ENCODE data around the gene RAD52. TPM values are rescaled to one million over a fixed set of nuclear protein-coding genes. Genes with fewer than 3 reads are reported as not detected.

Gene RAD52
- total RNA-seq, 2 experiments from 2014 or later = 14.6 to 21.8 TPM

- Mint-ChIP-seq H3K4me1 (peaks cover 12% of the 10 kb centered on the region), H3K4me3 (no peak overlapping the region), H3K36me3 (peaks cover 29% of the 10 kb centered on the region), H3K27ac (no peak overlapping the region), H3K27me3 (no peaks in the 10 kb centered on the region), H3K9me3 (ENCODE audit: low read depth) (no peaks in the 10 kb centered on the region)
- CTCF ChIA-PET = interaction anchor here (0.8 to 1.0 kb wide), 2 partner anchors 9 to 24 kb away, joined by 3 read pairs; no protein-coding TSS in a partner anchor
- ATAC-seq (peak; percentile 53), DNase-seq (no peak)
These were observed 79.1 kb downstream of the RAD52 start for GRCh38 chr12:870378-870777.

- Mint-ChIP-seq H3K4me1 (peaks cover 6% of the 10 kb centered on the region), H3K36me3 (peaks cover 29% of the 10 kb centered on the region), H3K27me3 (no peaks in the 10 kb centered on the region), H3K27ac (no peak overlapping the region), H3K4me3 (no peak overlapping the region), H3K9me3 (ENCODE audit: low read depth) (no peaks in the 10 kb centered on the region)
- DNase-seq = no peak
- CTCF ChIA-PET = interaction anchor here (1.4 kb wide), 1 partner anchor 8 kb away, joined by 3 read pairs; no protein-coding TSS in a partner anchor
- ATAC-seq = no peak
These were observed 80.8 kb downstream of the RAD52 start for GRCh38 chr12:868722-869121.

- CTCF ChIA-PET = no interaction called here
- Mint-ChIP-seq H3K27ac (no peak overlapping the region), H3K9me3 (ENCODE audit: low read depth) (no peaks in the 10 kb centered on the region), H3K36me3 (peaks cover 31% of the 10 kb centered on the region), H3K4me1 (peaks cover 4% of the 10 kb centered on the region), H3K4me3 (no peak overlapping the region), H3K27me3 (no peaks in the 10 kb centered on the region)
- ATAC-seq = no peak
- no peak for DNase-seq
These were observed 81.6 kb downstream of the RAD52 start for GRCh38 chr12:867905-868304.

GRCh38 chr12:865614-866013 is 83.9 kb downstream of the RAD52 start:
- ATAC-seq (no peak), DNase-seq (no peak)
- CTCF ChIA-PET = interaction anchor here (0.7 kb wide), 2 partner anchors 34 to 49 kb away, joined by 3 read pairs; no protein-coding TSS in a partner anchor
- H3K27ac Mint-ChIP-seq = no peak overlapping the region
- peaks cover 44% of the 10 kb centered on the region for H3K36me3 Mint-ChIP-seq
- peaks cover 16% of the 10 kb centered on the region for H3K4me1 Mint-ChIP-seq
- no peak overlapping the region for H3K4me3 Mint-ChIP-seq
- no peaks in the 10 kb centered on the region for H3K27me3 Mint-ChIP-seq
- H3K9me3 Mint-ChIP-seq (ENCODE audit: low read depth) = no peaks in the 10 kb centered on the region

GRCh38 chr12:863285-863684 is 86.2 kb downstream of the RAD52 start:
- CTCF ChIA-PET = interaction anchor here (0.6 kb wide), 1 partner anchor 54 kb away, joined by 3 read pairs; no protein-coding TSS in a partner anchor
- ATAC-seq (no peak), DNase-seq (no peak)
- Mint-ChIP-seq H3K9me3 (ENCODE audit: low read depth) (no peaks in the 10 kb centered on the region), H3K27ac (no peak overlapping the region), H3K4me3 (no peak overlapping the region), H3K27me3 (no peaks in the 10 kb centered on the region), H3K4me1 (peaks cover 21% of the 10 kb centered on the region), H3K36me3 (peaks cover 48% of the 10 kb centered on the region)

GRCh38 chr12:862303-862911 is 87.1 kb downstream of the RAD52 start:
- H3K27me3 Mint-ChIP-seq = no peaks in the 10 kb centered on the region
- ATAC-seq (no peak), DNase-seq (no peak)
- H3K9me3 Mint-ChIP-seq (ENCODE audit: low read depth) = no peaks in the 10 kb centered on the region
- CTCF ChIA-PET = interaction anchor here (1.4 to 1.5 kb wide), 2 partner anchors 11 to 67 kb away, joined by 3 to 4 read pairs; no protein-coding TSS in a partner anchor
- no peak overlapping the region for H3K4me3 Mint-ChIP-seq
- H3K36me3 Mint-ChIP-seq = peaks cover 47% of the 10 kb centered on the region
- peak overlapping the region; percentile 27 for H3K27ac Mint-ChIP-seq
- H3K4me1 Mint-ChIP-seq = peaks cover 21% of the 10 kb centered on the region

Other genes starting within 250 kb of the RAD52 start
- 100 to 1,000 TPM; 199 to 211 TPM for gene WNK1, start 197.1 kb downstream of the RAD52 start, total RNA-seq
- 10 to 100 TPM; 18.8 to 25.2 TPM for gene ERC1, start 41.5 kb upstream of the RAD52 start, total RNA-seq